IMR-90 (cell line): ENCODE data around the gene ZNF778. TPM values are rescaled to one million over a fixed set of nuclear protein-coding genes. Genes with fewer than 3 reads are reported as not detected.

Experiments
- ATAC-seq: fragments of 200-7000 bp; cut with Tn5 transposase; 2 replicates; pipeline ENCODE4 v1.9.1; 2020; ENCODE audit warnings: low read depth, mild to moderate bottlenecking, moderate library complexity
- BruUV-seq: library from RNA; stranded (reverse); fragments of 400-500 nt; replicated peaks from 2 replicates; lab custom pipeline; 2021; lab: Mats Ljungman, UMichigan
- CTCF ChIA-PET: fragments of 300-600 bp; formaldehyde crosslinking; extraction: SDS; loops from one replicate; lab custom pipeline; 2021; ENCODE audit warnings: antibody characterized with exemption; lab: Yijun Ruan, JAX
- POLR2A ChIA-PET: fragments of 300-600 bp; sonication (Branson Sonifier 250); formaldehyde crosslinking; loops from one replicate; lab custom pipeline; 2022; ENCODE audit warnings: antibody characterized with exemption; ENCODE audit not compliant: unreplicated experiment; lab: Charles Lee
- DNase-seq: peaks from one replicate; pipeline ENCODE4 v3.0.0; 2013
- H2AFZ ChIP-seq: replicated peaks from 2 replicates; pipeline ENCODE3; 2013; ENCODE audit warnings: low read length, mild to moderate bottlenecking; ENCODE audit not compliant: poor library complexity
- H2AK5ac ChIP-seq: 2 replicates; pipeline ENCODE4 v1.6.1; 2013; ENCODE audit warnings: low read depth, low read length, inconsistent platforms
- H2AK9ac ChIP-seq: replicated peaks from 2 replicates; pipeline ENCODE3; 2013; ENCODE audit warnings: mild to moderate bottlenecking, low read depth, low read length, moderate library complexity; ENCODE audit not compliant: poor library complexity
- H2BK120ac ChIP-seq: 2 replicates; pipeline ENCODE4 v1.6.1; 2013; ENCODE audit warnings: low read depth, low read length, inconsistent platforms
- H2BK15ac ChIP-seq: 3 replicates; pipeline ENCODE4 v1.6.1; 2013; ENCODE audit warnings: low read depth, low read length, inconsistent platforms
- H2BK20ac ChIP-seq: 2 replicates; pipeline ENCODE4 v1.6.1; 2013; ENCODE audit warnings: low read depth, mild to moderate bottlenecking, inconsistent platforms, low read length, moderate library complexity
- H2BK5ac ChIP-seq: 2 replicates; pipeline ENCODE4 v1.6.1; 2013; ENCODE audit warnings: mild to moderate bottlenecking, low read depth, low read length, inconsistent platforms; ENCODE audit not compliant: poor library complexity, severe bottlenecking
- H3K14ac ChIP-seq: replicated peaks from 2 replicates; pipeline ENCODE4 v1.6.1; 2013; ENCODE audit warnings: low read depth, low read length, inconsistent platforms
- H3K18ac ChIP-seq: 2 replicates; pipeline ENCODE4 v1.6.1; 2013; ENCODE audit warnings: low read depth, low read length, control low read depth
- H3K23ac ChIP-seq: 2 replicates; pipeline ENCODE4 v1.6.1; 2013; ENCODE audit warnings: low read depth, low read length, inconsistent platforms
- H3K27ac ChIP-seq: 2 replicates; pipeline ENCODE4 v1.5.1; 2013; ENCODE audit warnings: mild to moderate bottlenecking, control low read depth, low read length; ENCODE audit not compliant: insufficient read depth
- H3K27me3 ChIP-seq: 2 replicates; pipeline ENCODE4 v1.6.1; 2013; ENCODE audit warnings: low read length; ENCODE audit not compliant: control insufficient read depth, insufficient read depth
- H3K36me3 ChIP-seq: 2 replicates; pipeline ENCODE4 v1.6.1; 2013; ENCODE audit warnings: low read length, mixed read lengths; ENCODE audit not compliant: control insufficient read depth, insufficient read depth
- H3K4ac ChIP-seq: 2 replicates; pipeline ENCODE4 v1.6.1; 2013; ENCODE audit warnings: low read depth, low read length, inconsistent platforms
- H3K4me1 ChIP-seq: 2 replicates; pipeline ENCODE4 v1.6.1; 2013; ENCODE audit warnings: low read length, mixed read lengths; ENCODE audit not compliant: control insufficient read depth, insufficient read depth
- H3K4me2 ChIP-seq: 2 replicates; pipeline ENCODE4 v1.6.1; 2013; ENCODE audit warnings: low read depth, mild to moderate bottlenecking, control low read depth, low read length, moderate library complexity
- H3K4me3 ChIP-seq: 2 replicates; pipeline ENCODE4 v1.5.1; 2013; ENCODE audit warnings: low read depth, mild to moderate bottlenecking, control low read depth, low read length, moderate library complexity; ENCODE audit not compliant: insufficient read depth
- H3K56ac ChIP-seq: 2 replicates; pipeline ENCODE4 v1.6.1; 2013; ENCODE audit warnings: low read length, inconsistent platforms; ENCODE audit not compliant: insufficient read depth; ENCODE audit errors: extremely low read depth
- H3K79me1 ChIP-seq, 2 experiments: 2 replicates each; pipeline ENCODE4 v1.6.1; 2013; ENCODE audit warnings: low read length in 2 of 2, inconsistent platforms in 1 of 2, low read depth in 1 of 2
- H3K9ac ChIP-seq: 2 replicates; pipeline ENCODE4 v1.6.1; 2013; ENCODE audit warnings: low read depth, low read length, control low read depth
- H3K9me1 ChIP-seq: 2 replicates; pipeline ENCODE4 v1.6.1; 2013; ENCODE audit warnings: low read length, inconsistent platforms; ENCODE audit not compliant: insufficient read depth
- H3K9me3 ChIP-seq: 2 replicates; pipeline ENCODE4 v1.6.1; 2013; ENCODE audit warnings: low read length; ENCODE audit not compliant: control insufficient read depth, insufficient read depth
- H4K20me1 ChIP-seq: 2 replicates; pipeline ENCODE4 v1.6.1; 2013; ENCODE audit warnings: low read length, inconsistent platforms; ENCODE audit not compliant: insufficient read depth
- H4K5ac ChIP-seq: 2 replicates; pipeline ENCODE4 v1.6.1; 2013; ENCODE audit warnings: mild to moderate bottlenecking, low read depth, low read length, control low read depth
- H4K8ac ChIP-seq, 2 experiments: 2 replicates each; pipeline ENCODE4 v1.6.1; 2013; ENCODE audit warnings: low read depth in 2 of 2, low read length in 2 of 2, control low read depth in 1 of 2, inconsistent platforms in 1 of 2
- H4K91ac ChIP-seq: 2 replicates; pipeline ENCODE4 v1.6.1; 2013; ENCODE audit warnings: low read depth, low read length, inconsistent platforms; ENCODE audit not compliant: insufficient read depth
- CTCF ChIP-seq: conservative IDR thresholded peaks from 2 replicates; pipeline ENCODE4 v1.5.1; 2012; ENCODE audit warnings: mild to moderate bottlenecking, low read depth, low read length, improper control_type of control experiment
- NFE2L2 ChIP-seq: fragments of 150-350 bp; IDR thresholded peaks from 2 replicates; pipeline ENCODE4 v1.6.1; 2016; ENCODE audit warnings: low read depth, mild to moderate bottlenecking, low read length
- WGBS, 2 experiments: methylation state at CpG; one replicate each; pipeline versions ENCODE4 v1.1.5 to v1.1.7; 2013; ENCODE audit warnings: missing lambda C conversion rate in 2 of 2; ENCODE audit not compliant: insufficient read length in 1 of 2; ENCODE audit errors: extremely low coverage in 2 of 2; 5-methylcytosine and 5-hydroxymethylcytosine counted together
- dilution Hi-C: fragments of 300-500 bp; cut with HindIII; formaldehyde crosslinking; loops from one replicate; pipeline ENCODE4 v1.14.3; 2018; ENCODE audit warnings: low sequenced_read_pairs; ENCODE audit not compliant: unreplicated experiment
- in situ Hi-C: fragments of 300-500 bp; cut with MboI; formaldehyde crosslinking; loops from 3 replicates; pipeline ENCODE4 v1.14.3; 2019; ENCODE audit warnings: low sequenced_read_pairs, inconsistent platforms, mixed read lengths
- intact Hi-C: fragments of 100-400 bp; cut with micrococcal nuclease; formaldehyde crosslinking; loops from 2 replicates; pipeline ENCODE4 v1.10.0; 2022
- polyA plus RNA-seq, 3 experiments: library from polyadenylated mRNA; depleted of rRNA; stranded (reverse); fragments of >200 nt; gene quantifications; 2 replicates each; pipeline ENCODE4 v1.2.3, GENCODE V29; 2012; ENCODE audit warnings: low replicate concordance in 1 of 3
- total RNA-seq: library from RNA; depleted of rRNA; stranded (reverse); fragments of >200 nt; gene quantifications from 2 replicates; pipeline ENCODE4 v1.2.3, GENCODE V29; 2012

Gene ZNF778
- total and polyA plus RNA-seq, 2 of the 4 experiments (the other 2 are of a cell fraction), result 5.6 to 9.9 TPM

- no peak for TF ChIP-seq CTCF
Observed at GRCh38 chr16:89264800-89265550, 47.5 kb downstream of the ZNF778 start (continued).

- in situ Hi-C loops, result no loop called here
Observed at GRCh38 chr16:89265647-89266046, 48.1 kb downstream of the ZNF778 start.

More at GRCh38 chr16:89265647-89266046, 48.1 kb downstream of the ZNF778 start:
- Histone ChIP-seq H3K79me1 (peaks cover 4 to 31% of the 10 kb centered on the region in 2 experiments), H4K91ac (no peak overlapping the region), H4K5ac (no peak overlapping the region), H3K9ac (no peak overlapping the region), H3K9me3 (no peaks in the 10 kb centered on the region), H3K36me3 (peaks cover 49% of the 10 kb centered on the region), H2BK15ac (no peak overlapping the region), H3K4ac (no peak overlapping the region), H3K23ac (no peak overlapping the region), H3K27me3 (no peaks in the 10 kb centered on the region), H2AK9ac (no peak overlapping the region), H3K27ac (no peak overlapping the region), H4K8ac (no peak overlapping the region), H2BK20ac (no peak overlapping the region), H2BK120ac (no peak overlapping the region), H2AFZ (no peak overlapping the region), H3K56ac (no peak overlapping the region), H3K14ac (no peak overlapping the region), H3K9me1 (0 out of 2 replicates have a peak, but pooled peaks cover 4% of the 10 kb centered on the region), H3K4me3 (no peak overlapping the region), H3K4me1 (no peaks in the 10 kb centered on the region), H2BK5ac (no peak overlapping the region), H3K18ac (no peak overlapping the region), H3K4me2 (no peak overlapping the region), H4K20me1 (peaks cover 16% of the 10 kb centered on the region), H2AK5ac (no peak overlapping the region)
- TF ChIP-seq NFE2L2, result no peak
- intact Hi-C loops, result no loop called here
- no TSS peak for BruUV-seq
- no peak for ATAC-seq
- 98% methylated on average over 11 of the region's 21 CpGs; no CpG with 5 or more reads in 1 of the 2 experiments for WGBS, 2 experiments
- no peak for DNase-seq
- CTCF ChIA-PET, result no interaction called here
- dilution Hi-C loops, result no loop called here
- POLR2A ChIA-PET, result no interaction called here
